DND-41 (cell line): ENCODE measurements around the gene C1D.

Experiments used
- ATAC-seq: fragments of 200-7000 bp; cut with Tn5 transposase; 3 replicates; pipeline ENCODE4 v1.9.1; 2021; ENCODE audit warnings: low read depth; ENCODE audit not compliant: insufficient read depth
- DNase-seq: peaks from one replicate; pipeline ENCODE4 v3.0.0-alpha.2; 2020
- H2AFZ ChIP-seq: 2 replicates; pipeline ENCODE4 v1.6.0; 2012; ENCODE audit warnings: low read depth, low read length
- H3K27ac ChIP-seq: 2 replicates; pipeline ENCODE4 v1.5.1; 2012; ENCODE audit warnings: low read length, inconsistent platforms
- H3K27me3 ChIP-seq: fragments of 200-600 bp; sonication (generic); 2 replicates; pipeline ENCODE4 v1.6.0; 2012; ENCODE audit warnings: low read length, mild to moderate bottlenecking, inconsistent platforms; ENCODE audit not compliant: insufficient read depth, poor library complexity
- H3K36me3 ChIP-seq: 2 replicates; pipeline ENCODE4 v1.5.1; 2012; ENCODE audit warnings: low read length, inconsistent platforms; ENCODE audit not compliant: insufficient read depth
- H3K4me1 ChIP-seq: 2 replicates; pipeline ENCODE4 v1.5.1; 2012; ENCODE audit warnings: mild to moderate bottlenecking, low read length; ENCODE audit not compliant: insufficient read depth
- H3K4me2 ChIP-seq: 2 replicates; pipeline ENCODE4 v1.6.0; 2012; ENCODE audit warnings: mild to moderate bottlenecking, moderate library complexity, low read length, inconsistent platforms; ENCODE audit not compliant: insufficient read depth
- H3K4me3 ChIP-seq, 2 experiments: fragments of 200-600 bp in 1 of 2; shearing (Covaris generic) in 1 of 2; 2 replicates each; pipeline ENCODE4 v1.5.1; 2012 to 2016; ENCODE audit warnings: inconsistent platforms in 2 of 2, low read length in 2 of 2, mild to moderate bottlenecking in 2 of 2, low read depth in 1 of 2, moderate library complexity in 1 of 2
- H3K79me2 ChIP-seq: 2 replicates; pipeline ENCODE4 v1.6.0; 2012; ENCODE audit warnings: low read length, inconsistent platforms; ENCODE audit not compliant: insufficient read depth
- H3K9ac ChIP-seq: 2 replicates; pipeline ENCODE4 v1.6.0; 2012; ENCODE audit warnings: low read depth, mild to moderate bottlenecking, inconsistent platforms, low read length, moderate library complexity
- H3K9me3 ChIP-seq: 2 replicates; pipeline ENCODE4 v1.5.1; 2012; ENCODE audit warnings: low read length, moderate library complexity, mild to moderate bottlenecking, inconsistent platforms; ENCODE audit not compliant: insufficient read depth, severe bottlenecking
- H4K20me1 ChIP-seq: 2 replicates; pipeline ENCODE4 v1.6.0; 2012; ENCODE audit warnings: low read length; ENCODE audit not compliant: insufficient read depth
- EZH2 ChIP-seq: IDR thresholded peaks from 3 replicates; pipeline ENCODE4 v1.6.1; 2012; ENCODE audit warnings: borderline replicate concordance, low read depth, mild to moderate bottlenecking, moderate library complexity, low read length, inconsistent platforms; ENCODE audit not compliant: severe bottlenecking
- TF ChIP-seq, protein P1 (sequence below): IDR thresholded peaks from 2 replicates; pipeline ENCODE4 v1.5.1; 2012; ENCODE audit warnings: borderline replicate concordance, low read length, moderate library complexity, mild to moderate bottlenecking; ENCODE audit not compliant: poor library complexity, severe bottlenecking; ENCODE audit errors: extremely low read depth

The C1D gene

DNA sequence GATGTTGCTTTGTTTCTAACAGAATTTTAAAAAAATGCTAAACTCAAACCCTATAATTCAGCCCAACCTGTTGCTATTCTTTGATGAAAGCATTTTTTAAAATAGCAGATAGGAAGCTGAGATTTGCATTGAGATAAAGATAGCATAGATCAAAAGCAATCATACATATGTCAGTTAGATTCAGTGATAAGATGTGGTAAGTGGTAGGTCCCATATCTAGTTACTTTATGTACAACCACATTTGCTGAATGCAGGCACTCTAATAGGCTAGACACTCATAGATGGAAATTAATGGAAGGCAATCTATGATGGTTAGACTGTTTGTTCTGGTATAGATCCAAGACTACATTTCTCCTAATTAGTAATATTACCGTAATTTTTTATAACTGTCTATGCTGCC, 27.2 kb upstream of the C1D start:
- Histone ChIP-seq H3K36me3 (no peaks in the 10 kb centered on the region), H3K4me3 (no peak overlapping the region), H3K27ac (no peak overlapping the region), H2AFZ (no peak overlapping the region), H3K4me2 (no peak overlapping the region), H3K9ac (no peak overlapping the region), H3K79me2 (no peaks in the 10 kb centered on the region), H3K4me1 (peaks cover 11% of the 10 kb centered on the region), H3K9me3 (no peaks in the 10 kb centered on the region), H4K20me1 (no peaks in the 10 kb centered on the region), H3K27me3 (peaks cover 33% of the 10 kb centered on the region)
- TF ChIP-seq, protein P1, sequence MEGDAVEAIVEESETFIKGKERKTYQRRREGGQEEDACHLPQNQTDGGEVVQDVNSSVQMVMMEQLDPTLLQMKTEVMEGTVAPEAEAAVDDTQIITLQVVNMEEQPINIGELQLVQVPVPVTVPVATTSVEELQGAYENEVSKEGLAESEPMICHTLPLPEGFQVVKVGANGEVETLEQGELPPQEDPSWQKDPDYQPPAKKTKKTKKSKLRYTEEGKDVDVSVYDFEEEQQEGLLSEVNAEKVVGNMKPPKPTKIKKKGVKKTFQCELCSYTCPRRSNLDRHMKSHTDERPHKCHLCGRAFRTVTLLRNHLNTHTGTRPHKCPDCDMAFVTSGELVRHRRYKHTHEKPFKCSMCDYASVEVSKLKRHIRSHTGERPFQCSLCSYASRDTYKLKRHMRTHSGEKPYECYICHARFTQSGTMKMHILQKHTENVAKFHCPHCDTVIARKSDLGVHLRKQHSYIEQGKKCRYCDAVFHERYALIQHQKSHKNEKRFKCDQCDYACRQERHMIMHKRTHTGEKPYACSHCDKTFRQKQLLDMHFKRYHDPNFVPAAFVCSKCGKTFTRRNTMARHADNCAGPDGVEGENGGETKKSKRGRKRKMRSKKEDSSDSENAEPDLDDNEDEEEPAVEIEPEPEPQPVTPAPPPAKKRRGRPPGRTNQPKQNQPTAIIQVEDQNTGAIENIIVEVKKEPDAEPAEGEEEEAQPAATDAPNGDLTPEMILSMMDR = no peak
- no peak for TF ChIP-seq EZH2
- ATAC-seq = peak; percentile 88
- no peak for DNase-seq

DNA sequence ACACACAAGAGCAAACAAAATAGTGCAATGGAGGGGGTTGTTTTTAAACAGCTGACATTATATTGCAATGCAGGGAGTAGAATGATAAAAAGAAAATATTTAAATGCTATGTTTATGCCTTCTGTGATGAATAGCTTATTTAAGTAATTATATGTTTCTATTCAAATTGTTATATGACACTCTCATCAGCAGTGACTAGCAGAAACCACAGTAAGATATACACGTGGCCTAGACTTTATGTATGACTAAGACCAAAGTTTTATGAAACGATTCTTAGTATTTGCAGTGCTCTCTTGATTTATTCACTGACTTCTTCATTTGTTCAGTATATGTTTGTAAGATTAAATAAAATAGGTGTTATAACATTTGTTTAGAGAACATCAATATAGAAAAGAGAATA, 26.1 kb upstream of the C1D start:
- no peak overlapping the region for H3K27ac ChIP-seq
- H3K4me2 ChIP-seq = no peak overlapping the region
- peaks cover 11% of the 10 kb centered on the region for H3K4me1 ChIP-seq
- H3K36me3 ChIP-seq = no peaks in the 10 kb centered on the region
- no peak overlapping the region for H2AFZ ChIP-seq
- H4K20me1 ChIP-seq = no peaks in the 10 kb centered on the region
- H3K9me3 ChIP-seq = no peaks in the 10 kb centered on the region
- no peak for DNase-seq
- no peak overlapping the region for H3K9ac ChIP-seq
- H3K79me2 ChIP-seq = no peaks in the 10 kb centered on the region
- peaks cover 30% of the 10 kb centered on the region for H3K27me3 ChIP-seq
- no peak overlapping the region for H3K4me3 ChIP-seq
- TF ChIP-seq EZH2 = no peak
- TF ChIP-seq, protein P1 = no peak
- ATAC-seq = no peak

DNA sequence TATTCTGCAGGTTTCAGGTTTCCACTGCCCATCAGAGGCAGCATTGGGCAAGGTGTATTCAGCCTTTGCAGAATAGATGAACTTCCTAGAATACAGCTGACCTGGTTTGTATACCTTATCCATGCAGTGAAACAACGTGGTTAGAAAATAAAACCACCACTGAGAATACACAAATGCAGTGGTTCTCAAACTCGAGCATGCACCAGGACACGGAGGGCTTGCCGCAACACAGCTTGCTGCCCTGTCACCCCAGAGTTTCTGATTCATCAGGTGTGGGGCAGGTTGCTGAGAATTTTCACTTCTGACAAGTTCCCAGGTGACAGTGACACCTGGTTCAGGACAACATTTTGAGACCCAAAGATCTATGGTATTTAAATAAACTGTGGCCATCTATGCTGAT, 23.4 kb upstream of the C1D start:
- no peak overlapping the region for H3K4me2 ChIP-seq
- no peak overlapping the region for H3K4me3 ChIP-seq
- DNase-seq (no peak), ATAC-seq (no peak)
- no peaks in the 10 kb centered on the region for H3K79me2 ChIP-seq
- peaks cover 11% of the 10 kb centered on the region for H3K4me1 ChIP-seq
- H3K27me3 ChIP-seq = peaks cover 13% of the 10 kb centered on the region
- TF ChIP-seq EZH2 = no peak
- TF ChIP-seq, protein P1 = no peak
- no peaks in the 10 kb centered on the region for H3K9me3 ChIP-seq
- no peaks in the 10 kb centered on the region for H4K20me1 ChIP-seq
- H3K9ac ChIP-seq = no peak overlapping the region
- no peak overlapping the region for H2AFZ ChIP-seq
- H3K27ac ChIP-seq = no peak overlapping the region
- H3K36me3 ChIP-seq = no peaks in the 10 kb centered on the region

DNA sequence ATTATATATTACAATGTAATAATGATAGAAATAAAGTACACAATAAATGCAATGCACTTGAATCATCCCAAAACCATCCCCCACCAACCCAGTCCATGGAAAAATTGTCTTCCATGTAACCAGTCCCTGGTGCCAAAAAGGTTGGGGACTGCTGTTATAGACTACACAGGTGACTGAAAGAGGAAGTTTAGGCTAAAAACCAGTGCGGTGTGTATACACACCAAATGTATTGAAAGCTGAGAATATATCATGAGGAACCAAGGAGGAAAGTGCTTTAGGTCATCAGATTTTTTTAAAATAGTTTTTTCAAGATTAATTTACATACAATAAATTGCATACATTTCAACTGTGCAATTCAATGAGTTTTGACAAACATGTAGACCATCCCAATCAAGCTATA, 20.5 kb upstream of the C1D start:
- Histone ChIP-seq H3K4me1 (no peaks in the 10 kb centered on the region), H3K27me3 (peaks cover 14% of the 10 kb centered on the region), H3K79me2 (no peaks in the 10 kb centered on the region), H4K20me1 (no peaks in the 10 kb centered on the region), H3K27ac (no peak overlapping the region), H3K4me2 (no peak overlapping the region), H2AFZ (no peak overlapping the region), H3K36me3 (no peaks in the 10 kb centered on the region), H3K9ac (no peak overlapping the region), H3K9me3 (no peaks in the 10 kb centered on the region), H3K4me3 (no peak overlapping the region)
- DNase-seq (no peak), ATAC-seq (no peak)
- TF ChIP-seq EZH2 = no peak
- TF ChIP-seq, protein P1 = no peak
